ENCODE data around the gene SMLR1. TPM values are rescaled to one million over a fixed set of nuclear protein-coding genes. Genes with fewer than 3 reads are reported as not detected.

Gene SMLR1
- total RNA-seq, 1 experiment from 2014 or later = not detected

GRCh38 chr6:130837067-130837466 lies 9.9 kb downstream of the SMLR1 start:
- no peaks in the 10 kb centered on the region for H3K27me3 ChIP-seq (ENCODE audit: low read length)
- ATAC-seq = no peak
- no TSS peak for BruUV-seq (replicated peaks)
- H3K36me3 ChIP-seq (ENCODE audit: low read depth, low read length) = no peaks in the 10 kb centered on the region
- no peaks in the 10 kb centered on the region for H3K4me1 ChIP-seq (ENCODE audit: insufficient read depth, low read length)
- intact Hi-C loops (cut with micrococcal nuclease) = no loop called here
- H3K9me3 ChIP-seq (ENCODE audit: low read length) = no peaks in the 10 kb centered on the region
- H3K4me3 ChIP-seq (ENCODE audit: low read length) = no peak overlapping the region
- H3F3A ChIP-seq (ENCODE audit: low read length, unreplicated experiment) = no peaks in the 10 kb centered on the region
- no peak overlapping the region for H2AFZ ChIP-seq (ENCODE audit: low read length)
- H3K9ac ChIP-seq (ENCODE audit: low read length) = no peak overlapping the region
- DNase-seq = no peak
- no peaks in the 10 kb centered on the region for H3K79me2 ChIP-seq (ENCODE audit: low read length)
- no peak overlapping the region for H3K4me2 ChIP-seq (ENCODE audit: low read length)
- ChIA-PET CTCF (no interaction called here), POLR2A (ENCODE audit: unreplicated experiment) (no interaction called here)
- no peaks in the 10 kb centered on the region for H4K20me1 ChIP-seq (ENCODE audit: low read length)
- H3K27ac ChIP-seq (ENCODE audit: low read length) = no peak overlapping the region
- no peaks in the 10 kb centered on the region for H3K9me2 ChIP-seq (replicated peaks; ENCODE audit: low read length)
- TF ChIP-seq EZH2 (IDR thresholded peaks at IDR 0.05; ENCODE audit: low read length, unreplicated experiment) (no peak), EZH2phosphoT487 (IDR thresholded peaks at IDR 0.05; ENCODE audit: borderline replicate concordance, low read length) (no peak)
- TF ChIP-seq, protein P1, sequence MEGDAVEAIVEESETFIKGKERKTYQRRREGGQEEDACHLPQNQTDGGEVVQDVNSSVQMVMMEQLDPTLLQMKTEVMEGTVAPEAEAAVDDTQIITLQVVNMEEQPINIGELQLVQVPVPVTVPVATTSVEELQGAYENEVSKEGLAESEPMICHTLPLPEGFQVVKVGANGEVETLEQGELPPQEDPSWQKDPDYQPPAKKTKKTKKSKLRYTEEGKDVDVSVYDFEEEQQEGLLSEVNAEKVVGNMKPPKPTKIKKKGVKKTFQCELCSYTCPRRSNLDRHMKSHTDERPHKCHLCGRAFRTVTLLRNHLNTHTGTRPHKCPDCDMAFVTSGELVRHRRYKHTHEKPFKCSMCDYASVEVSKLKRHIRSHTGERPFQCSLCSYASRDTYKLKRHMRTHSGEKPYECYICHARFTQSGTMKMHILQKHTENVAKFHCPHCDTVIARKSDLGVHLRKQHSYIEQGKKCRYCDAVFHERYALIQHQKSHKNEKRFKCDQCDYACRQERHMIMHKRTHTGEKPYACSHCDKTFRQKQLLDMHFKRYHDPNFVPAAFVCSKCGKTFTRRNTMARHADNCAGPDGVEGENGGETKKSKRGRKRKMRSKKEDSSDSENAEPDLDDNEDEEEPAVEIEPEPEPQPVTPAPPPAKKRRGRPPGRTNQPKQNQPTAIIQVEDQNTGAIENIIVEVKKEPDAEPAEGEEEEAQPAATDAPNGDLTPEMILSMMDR (conservative IDR thresholded peaks at IDR 0.05; ENCODE audit: low read depth, low read length) = no peak

GRCh38 chr6:130838250-130838860 lies 11.1 kb downstream of the SMLR1 start:
- Histone ChIP-seq H4K20me1 (ENCODE audit: low read length) (no peaks in the 10 kb centered on the region), H3K9ac (ENCODE audit: low read length) (no peak overlapping the region), H3F3A (ENCODE audit: low read length, unreplicated experiment) (no peaks in the 10 kb centered on the region), H3K9me3 (ENCODE audit: low read length) (no peaks in the 10 kb centered on the region), H3K4me3 (ENCODE audit: low read length) (no peak overlapping the region), H3K27ac (ENCODE audit: low read length) (no peak overlapping the region), H3K4me1 (ENCODE audit: insufficient read depth, low read length) (no peaks in the 10 kb centered on the region), H3K36me3 (ENCODE audit: low read depth, low read length) (no peaks in the 10 kb centered on the region), H3K4me2 (ENCODE audit: low read length) (no peak overlapping the region), H3K27me3 (ENCODE audit: low read length) (no peaks in the 10 kb centered on the region), H2AFZ (ENCODE audit: low read length) (no peak overlapping the region), H3K79me2 (ENCODE audit: low read length) (no peaks in the 10 kb centered on the region), H3K9me2 (replicated peaks; ENCODE audit: low read length) (no peaks in the 10 kb centered on the region)
- DNase-seq (no peak), ATAC-seq (no peak)
- POLR2A ChIA-PET (ENCODE audit: unreplicated experiment) = no interaction called here
- no peak for TF ChIP-seq EZH2 (IDR thresholded peaks at IDR 0.05; ENCODE audit: low read length, unreplicated experiment)
- intact Hi-C loops (cut with micrococcal nuclease) = no loop called here
- CTCF ChIA-PET = no interaction called here
- no TSS peak for BruUV-seq (replicated peaks)

GRCh38 chr6:130838951-130839350 lies 11.7 kb downstream of the SMLR1 start:
- Histone ChIP-seq H3K36me3 (ENCODE audit: low read depth, low read length) (no peaks in the 10 kb centered on the region), H3K4me1 (ENCODE audit: insufficient read depth, low read length) (no peaks in the 10 kb centered on the region), H3K27me3 (ENCODE audit: low read length) (no peaks in the 10 kb centered on the region), H3K79me2 (ENCODE audit: low read length) (no peaks in the 10 kb centered on the region), H3K9ac (ENCODE audit: low read length) (no peak overlapping the region), H4K20me1 (ENCODE audit: low read length) (no peaks in the 10 kb centered on the region), H3F3A (ENCODE audit: low read length, unreplicated experiment) (no peaks in the 10 kb centered on the region), H3K4me3 (ENCODE audit: low read length) (no peak overlapping the region), H3K4me2 (ENCODE audit: low read length) (no peak overlapping the region), H3K9me2 (replicated peaks; ENCODE audit: low read length) (no peaks in the 10 kb centered on the region), H3K27ac (ENCODE audit: low read length) (no peak overlapping the region), H3K9me3 (ENCODE audit: low read length) (no peaks in the 10 kb centered on the region), H2AFZ (ENCODE audit: low read length) (no peak overlapping the region)
- intact Hi-C loops (cut with micrococcal nuclease) = no loop called here
- ChIA-PET POLR2A (ENCODE audit: unreplicated experiment) (no interaction called here), CTCF (no interaction called here)
- TF ChIP-seq, protein P1 (conservative IDR thresholded peaks at IDR 0.05; ENCODE audit: low read depth, low read length) = no peak
- TF ChIP-seq EZH2phosphoT487 (IDR thresholded peaks at IDR 0.05; ENCODE audit: borderline replicate concordance, low read length) (no peak), EZH2 (IDR thresholded peaks at IDR 0.05; ENCODE audit: low read length, unreplicated experiment) (no peak)
- no peak for ATAC-seq
- BruUV-seq (replicated peaks) = no TSS peak
- DNase-seq = no peak

Measured in PC-3 (cell line).